HG02571 (cell line): Measurements from ENCODE around the gene ID4.
"Not testable (repeated sequence)": the region's sequence is repeated elsewhere in the genome, so short reads cannot be mapped to it uniquely, and the experiment has no call there.

ENCODE experiments used
- ATAC-seq: cut with Tn5 transposase; IDR thresholded peaks from one replicate; pipeline ENCODE4 v1.9.1; 2021; ENCODE audit warnings: mild to moderate bottlenecking, moderate library complexity; ENCODE audit not compliant: unreplicated experiment

ID4 gene

GRCh38 chr6:19831358-19831757 is 5.8 kb upstream of the ID4 start:
- no peak for ATAC-seq

- ATAC-seq, result no peak
Observed at GRCh38 chr6:19833947-19834346, 3.2 kb upstream of the ID4 start.

GRCh38 chr6:19834858-19835257 is 2.3 kb upstream of the ID4 start:
- ATAC-seq, result no peak

- no peak for ATAC-seq
Observed at GRCh38 chr6:19835605-19836004, 1.6 kb upstream of the ID4 start.

- ATAC-seq, result no peak
Observed at GRCh38 chr6:19837511-19838441, 606 bp downstream of the ID4 start.

GRCh38 chr6:19838442-19839236 is 1.5 kb downstream of the ID4 start:
- ATAC-seq, result no peak

- no peak for ATAC-seq
Observed at GRCh38 chr6:19839237-19839546, 2.0 kb downstream of the ID4 start.

GRCh38 chr6:19839788-19840187 is 2.6 kb downstream of the ID4 start:
- no peak for ATAC-seq

- ATAC-seq, result no peak
Observed at GRCh38 chr6:19841181-19841580, 4.0 kb downstream of the ID4 start.

GRCh38 chr6:19842030-19842615 is 5.0 kb downstream of the ID4 start:
- ATAC-seq, result no peak

- ATAC-seq, result no peak
Observed at GRCh38 chr6:19844689-19845088, 7.5 kb downstream of the ID4 start.

GRCh38 chr6:19845266-19846041 is 8.3 kb downstream of the ID4 start:
- ATAC-seq, result no peak

- no peak for ATAC-seq
Observed at GRCh38 chr6:19848465-19849029, 11.4 kb downstream of the ID4 start.

GRCh38 chr6:19849196-19849595 is 12.0 kb downstream of the ID4 start:
- no peak for ATAC-seq

GRCh38 chr6:19849755-19850154 is 12.6 kb downstream of the ID4 start:
- ATAC-seq, result no peak

GRCh38 chr6:19851241-19852089 is 14.3 kb downstream of the ID4 start:
- ATAC-seq, result no peak

GRCh38 chr6:19852090-19852457 is 14.9 kb downstream of the ID4 start:
- ATAC-seq, result no peak

GRCh38 chr6:19852927-19853326 is 15.8 kb downstream of the ID4 start:
- ATAC-seq, result no peak

- not testable (repeated sequence) for ATAC-seq
Observed at GRCh38 chr6:19854421-19855015, 17.3 kb downstream of the ID4 start.
